Loucy (cell line): ENCODE measurements around the gene OR2K2.

Experiments
- EZH2phosphoT487 ChIP-seq: fragments of 200-600 bp; IDR thresholded peaks from 2 replicates; pipeline ENCODE4 v1.6.1; 2018; ENCODE audit warnings: antibody characterized with exemption, mild to moderate bottlenecking, moderate library complexity, borderline replicate concordance
- TF ChIP-seq, protein P1 (sequence below): fragments of 200-600 bp; sonication (generic); conservative IDR thresholded peaks from 2 replicates; pipeline ENCODE4 v1.5.1; 2014; ENCODE audit warnings: mild to moderate bottlenecking, antibody characterized with exemption, low read length

DNA sequence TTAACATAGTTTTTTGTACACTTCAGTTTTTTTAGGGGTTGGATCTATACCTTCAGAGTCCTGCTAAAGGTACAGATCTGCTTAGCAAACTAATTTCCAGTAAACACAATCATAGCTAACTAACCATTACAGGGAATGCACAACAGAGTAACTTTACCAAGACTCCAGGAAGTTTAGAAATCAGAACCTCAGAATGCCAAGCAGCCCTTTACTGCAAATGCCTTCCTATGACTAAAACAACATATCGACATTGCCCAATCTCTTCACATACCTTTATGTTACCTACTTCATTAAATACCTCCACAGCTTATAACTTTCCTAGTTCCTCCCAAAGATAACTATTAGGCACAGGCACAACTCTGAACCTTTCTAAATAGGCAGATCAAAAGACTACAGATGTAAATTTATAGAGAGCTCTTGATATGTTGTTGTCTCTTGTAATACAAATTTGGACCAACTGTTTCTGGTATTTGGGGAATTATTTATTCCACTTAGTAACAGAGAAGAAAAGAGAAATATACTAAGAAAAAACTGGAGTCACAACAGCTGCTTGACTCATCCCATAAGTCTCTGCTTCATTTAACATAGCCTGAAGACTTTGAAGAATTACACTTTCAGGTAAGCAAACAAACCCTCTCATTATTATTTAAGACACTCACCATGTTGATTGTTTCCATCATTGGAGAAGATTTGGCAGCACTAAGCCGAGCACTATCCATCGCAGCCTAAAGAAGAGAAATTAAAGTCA is 46.0 kb upstream of the OR2K2 start:
- TF ChIP-seq, protein P1, sequence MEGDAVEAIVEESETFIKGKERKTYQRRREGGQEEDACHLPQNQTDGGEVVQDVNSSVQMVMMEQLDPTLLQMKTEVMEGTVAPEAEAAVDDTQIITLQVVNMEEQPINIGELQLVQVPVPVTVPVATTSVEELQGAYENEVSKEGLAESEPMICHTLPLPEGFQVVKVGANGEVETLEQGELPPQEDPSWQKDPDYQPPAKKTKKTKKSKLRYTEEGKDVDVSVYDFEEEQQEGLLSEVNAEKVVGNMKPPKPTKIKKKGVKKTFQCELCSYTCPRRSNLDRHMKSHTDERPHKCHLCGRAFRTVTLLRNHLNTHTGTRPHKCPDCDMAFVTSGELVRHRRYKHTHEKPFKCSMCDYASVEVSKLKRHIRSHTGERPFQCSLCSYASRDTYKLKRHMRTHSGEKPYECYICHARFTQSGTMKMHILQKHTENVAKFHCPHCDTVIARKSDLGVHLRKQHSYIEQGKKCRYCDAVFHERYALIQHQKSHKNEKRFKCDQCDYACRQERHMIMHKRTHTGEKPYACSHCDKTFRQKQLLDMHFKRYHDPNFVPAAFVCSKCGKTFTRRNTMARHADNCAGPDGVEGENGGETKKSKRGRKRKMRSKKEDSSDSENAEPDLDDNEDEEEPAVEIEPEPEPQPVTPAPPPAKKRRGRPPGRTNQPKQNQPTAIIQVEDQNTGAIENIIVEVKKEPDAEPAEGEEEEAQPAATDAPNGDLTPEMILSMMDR, result no peak
- TF ChIP-seq EZH2phosphoT487, result no peak
